Thymus (tissue), 11 donors: Measurements from ENCODE around the gene SEM1. TPM values are rescaled to one million over a fixed set of nuclear protein-coding genes. Genes with fewer than 3 reads are reported as not detected.
"Not testable (repeated sequence)": the region's sequence is repeated elsewhere in the genome, so short reads cannot be mapped to it uniquely, and the experiment has no call there.

Experiments used
- DNase-seq, 9 donors: peaks; one replicate each; pipeline ENCODE4 v3.0.0-alpha.2; 2013; ENCODE audit warnings: low spot score in 9 of 9, low read depth in 6 of 9, missing footprints in 1 of 9
- H3K27ac ChIP-seq, 2 donors: one replicate each; pipeline ENCODE4 v1.5.1; 2013; ENCODE audit warnings: control low read depth in 1 of 2, low read depth in 1 of 2, low read length in 1 of 2, mild to moderate bottlenecking in 1 of 2, moderate library complexity in 1 of 2
- H3K27me3 ChIP-seq, 2 donors: one replicate each; pipeline ENCODE4 v1.5.1; 2013; ENCODE audit warnings: low read length in 1 of 2; ENCODE audit not compliant: control insufficient read depth in 2 of 2, insufficient read depth in 1 of 2
- H3K36me3 ChIP-seq, 2 donors: one replicate each; pipeline ENCODE4 v1.5.1; 2013; ENCODE audit warnings: low read length in 1 of 2, mild to moderate bottlenecking in 1 of 2, moderate library complexity in 1 of 2; ENCODE audit not compliant: control insufficient read depth in 2 of 2, insufficient read depth in 2 of 2
- H3K4me1 ChIP-seq, 2 donors: one replicate each; pipeline ENCODE4 v1.5.1; 2013; ENCODE audit warnings: low read length in 2 of 2; ENCODE audit not compliant: control insufficient read depth in 2 of 2, insufficient read depth in 2 of 2
- H3K4me3 ChIP-seq, 2 donors: one replicate each; pipeline ENCODE4 v1.5.1; 2013; ENCODE audit warnings: low read length in 2 of 2, control low read depth in 1 of 2, mild to moderate bottlenecking in 1 of 2
- H3K9me3 ChIP-seq, 2 donors: one replicate each; pipeline ENCODE4 v1.5.1; 2013; ENCODE audit warnings: low read length in 1 of 2, mild to moderate bottlenecking in 1 of 2; ENCODE audit not compliant: control insufficient read depth in 2 of 2, insufficient read depth in 1 of 2
- WGBS: extraction: QIAGEN DNeasy Blood & Tissue Kit; methylation state at CpG from one replicate; pipeline ENCODE4 v1.1.7; 2013; 5-methylcytosine and 5-hydroxymethylcytosine counted together
- polyA plus RNA-seq: library from polyadenylated mRNA; stranded (reverse); fragments of 200-250 nt; gene quantifications from one replicate; pipeline ENCODE4 v1.2.3, GENCODE V29; 2013
- total RNA-seq: library from RNA; stranded (reverse); fragments of 120-200 nt; gene quantifications from one replicate; pipeline ENCODE4 v1.2.4, GENCODE V29; 2013
- donor health status: healthy.

Gene SEM1
- total and polyA plus RNA-seq, 2 donors, result 116 to 126 TPM

DNA sequence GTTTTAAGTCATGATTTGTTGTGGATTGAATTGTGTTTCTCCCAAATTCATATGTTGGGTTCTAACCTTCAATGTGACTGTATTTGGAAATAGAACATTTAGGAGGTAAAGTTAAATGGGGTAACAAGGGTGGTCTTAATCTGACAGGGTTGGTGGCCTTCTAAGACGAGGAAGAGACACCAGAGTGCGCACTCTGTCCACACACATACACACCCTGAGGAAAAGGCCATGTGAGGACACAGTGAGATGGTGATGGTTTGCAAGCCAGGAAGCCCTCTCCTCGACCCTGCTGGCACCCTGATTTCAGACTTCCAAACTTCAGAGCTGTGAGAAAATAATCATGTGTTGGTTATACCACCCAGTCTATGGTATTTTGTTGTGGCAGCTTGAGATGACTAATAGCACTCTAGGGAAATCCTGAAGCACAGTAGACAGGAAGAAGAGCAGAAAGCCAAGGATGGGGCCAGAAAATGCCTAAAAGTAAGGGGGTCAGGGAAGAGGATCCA is 28.0 kb upstream of the SEM1 start:
- Histone ChIP-seq H3K4me1 (no peaks in the 10 kb centered on the region), H3K9me3 (no peaks in the 10 kb centered on the region), H3K27me3 (peaks cover 0 to 9% of the 10 kb centered on the region in 2 donors), H3K36me3 (no peaks in the 10 kb centered on the region), H3K27ac (no peak overlapping the region), H3K4me3 (no peak overlapping the region)
- DNase-seq, result no peak
- WGBS, result 71% methylated on average over 3 of the region's 3 CpGs

GRCh38 chr7:96734343-96734742 is 24.7 kb upstream of the SEM1 start:
- Histone ChIP-seq H3K4me3 (no peak overlapping the region), H3K27ac (no peak overlapping the region), H3K4me1 (no peaks in the 10 kb centered on the region), H3K9me3 (no peaks in the 10 kb centered on the region), H3K27me3 (peaks cover 0 to 3% of the 10 kb centered on the region in 2 donors), H3K36me3 (no peaks in the 10 kb centered on the region)
- no peak for DNase-seq
- WGBS, result 89% methylated on average over 2 of the region's 2 CpGs

DNA sequence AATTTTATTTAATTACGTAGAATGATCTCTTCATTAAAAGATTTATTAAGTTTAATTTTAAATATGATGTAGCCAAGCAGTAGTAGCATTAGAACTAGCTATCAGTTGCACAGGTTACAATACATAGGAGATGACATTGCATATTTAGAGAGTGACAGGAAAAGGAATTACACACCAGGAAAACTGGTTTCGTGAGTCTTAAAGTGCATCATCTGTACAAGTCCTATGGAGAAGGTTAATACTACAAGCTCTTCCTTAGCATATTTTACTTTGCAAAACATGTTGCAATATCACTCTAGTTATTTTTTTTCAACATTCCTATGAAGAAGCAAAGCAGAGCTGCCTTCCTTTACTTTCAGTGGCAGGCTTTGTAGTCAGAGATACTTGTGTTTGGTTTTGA is 20.2 kb upstream of the SEM1 start:
- H3K4me1 ChIP-seq, result no peaks in the 10 kb centered on the region
- H3K4me3 ChIP-seq, result no peak overlapping the region
- no peak overlapping the region for H3K27ac ChIP-seq
- no peak for DNase-seq
- 85% methylated on average over 2 of the region's 2 CpGs for WGBS
- no peaks in the 10 kb centered on the region for H3K27me3 ChIP-seq
- no peaks in the 10 kb centered on the region for H3K9me3 ChIP-seq
- no peaks in the 10 kb centered on the region for H3K36me3 ChIP-seq

DNA sequence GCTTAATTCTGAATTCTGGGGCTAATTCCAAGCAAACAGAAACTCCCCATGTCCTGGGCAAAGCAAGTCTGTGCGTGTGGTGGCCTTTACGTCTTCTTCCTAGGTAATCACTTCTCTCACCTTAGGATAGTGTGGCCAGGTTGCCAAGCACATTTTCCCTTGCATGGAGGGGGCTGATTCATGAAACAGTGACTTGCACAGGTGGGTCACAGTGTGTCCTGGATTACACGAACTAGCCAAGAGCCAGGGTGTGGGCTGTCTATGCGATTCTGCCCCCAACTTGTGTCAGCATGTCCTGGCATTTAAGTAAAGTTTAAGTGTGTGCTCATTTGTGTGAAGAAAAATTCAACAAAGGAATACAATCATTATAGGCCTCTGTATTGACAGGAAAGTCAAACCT is 18.5 kb upstream of the SEM1 start:
- Histone ChIP-seq H3K4me1 (no peaks in the 10 kb centered on the region), H3K9me3 (no peaks in the 10 kb centered on the region), H3K36me3 (no peaks in the 10 kb centered on the region), H3K4me3 (no peak overlapping the region), H3K27me3 (no peaks in the 10 kb centered on the region), H3K27ac (no peak overlapping the region)
- 94% methylated on average over 4 of the region's 4 CpGs for WGBS
- DNase-seq, result no peak

- Histone ChIP-seq H3K27me3 (no peaks in the 10 kb centered on the region), H3K36me3 (no peaks in the 10 kb centered on the region), H3K9me3 (no peaks in the 10 kb centered on the region), H3K4me1 (no peaks in the 10 kb centered on the region), H3K27ac (no peak overlapping the region), H3K4me3 (no peak overlapping the region)
- no peak for DNase-seq
- WGBS, result 94% methylated on average over 3 of the region's 3 CpGs
Measured at GRCh38 chr7:96727534-96728088, 18.0 kb upstream of the SEM1 start.

GRCh38 chr7:96723622-96724021 is 14.0 kb upstream of the SEM1 start:
- Histone ChIP-seq H3K4me3 (no peak overlapping the region), H3K36me3 (no peaks in the 10 kb centered on the region), H3K27ac (no peak overlapping the region), H3K9me3 (no peaks in the 10 kb centered on the region), H3K4me1 (no peaks in the 10 kb centered on the region), H3K27me3 (no peaks in the 10 kb centered on the region)
- WGBS, result 54% methylated on average over 4 of the region's 4 CpGs
- DNase-seq, result no peak

DNA sequence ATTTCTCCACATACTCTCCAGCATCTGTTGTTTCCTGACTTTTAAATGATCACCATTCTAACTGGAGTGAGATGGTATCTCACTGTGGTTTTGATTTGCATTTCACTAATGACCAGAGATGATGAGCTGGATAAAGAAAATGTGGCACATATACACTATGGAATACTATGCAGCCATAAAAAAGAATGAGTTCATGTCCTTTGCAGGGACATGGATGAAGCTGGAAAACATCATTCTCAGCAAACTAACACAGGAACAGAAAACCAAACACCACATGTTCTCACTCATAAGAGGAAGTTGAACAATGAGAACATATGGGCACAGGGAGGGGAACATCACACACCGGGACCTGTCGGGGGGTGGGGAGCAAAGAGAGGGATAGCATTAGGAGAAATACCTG is 13.3 kb upstream of the SEM1 start:
- H3K36me3 ChIP-seq, H3K27me3 ChIP-seq, H3K27ac ChIP-seq, H3K4me3 ChIP-seq, H3K4me1 ChIP-seq, DNase-seq, H3K9me3 ChIP-seq: not testable (repeated sequence)
- 81% methylated on average over 2 of the region's 2 CpGs for WGBS

DNA sequence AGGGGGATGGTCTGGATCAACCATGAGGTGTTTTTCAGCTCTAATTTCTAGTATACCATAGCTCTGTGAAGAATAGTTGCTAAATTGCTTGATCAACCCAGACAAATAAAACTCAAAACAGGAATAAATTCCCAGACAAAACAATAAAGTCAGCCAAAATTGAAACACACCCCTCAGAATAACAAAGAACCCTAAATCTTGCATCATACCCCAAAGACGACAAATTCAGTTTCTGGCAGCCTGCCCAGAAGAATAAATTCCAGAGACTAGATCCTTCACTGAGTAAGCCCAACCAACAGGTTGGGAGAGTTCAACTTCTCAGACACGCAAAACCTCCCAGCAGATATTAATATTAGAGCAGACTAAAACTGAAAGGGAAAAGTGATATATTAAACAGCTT is 11.2 kb upstream of the SEM1 start:
- no peak overlapping the region for H3K4me3 ChIP-seq
- H3K36me3 ChIP-seq, result no peaks in the 10 kb centered on the region
- no peaks in the 10 kb centered on the region for H3K4me1 ChIP-seq
- DNase-seq, result no peak
- WGBS, result 86% methylated on average over 2 of the region's 2 CpGs
- H3K27me3 ChIP-seq, result no peaks in the 10 kb centered on the region
- no peaks in the 10 kb centered on the region for H3K9me3 ChIP-seq
- no peak overlapping the region for H3K27ac ChIP-seq

DNA sequence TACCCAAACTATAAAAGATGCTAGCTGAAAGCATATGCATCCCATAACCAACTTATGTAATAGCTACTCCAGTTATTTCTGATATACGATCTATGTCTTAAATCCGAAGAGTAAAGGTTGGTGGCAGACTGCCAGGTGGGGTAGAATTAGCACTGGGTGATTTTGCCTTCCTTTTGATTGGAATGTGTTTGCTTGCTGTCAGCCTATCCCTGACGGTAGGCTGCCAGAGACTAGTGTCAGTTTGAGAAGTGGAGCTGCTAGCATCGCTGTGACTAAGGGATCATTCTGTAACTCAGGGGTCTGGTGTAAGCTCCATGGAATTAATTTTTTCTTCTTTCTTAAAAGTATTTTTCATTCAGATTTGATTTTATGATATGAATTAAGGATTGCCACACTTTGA is 9.5 kb upstream of the SEM1 start:
- DNase-seq, result no peak
- H3K9me3 ChIP-seq, result no peaks in the 10 kb centered on the region
- no peak overlapping the region for H3K4me3 ChIP-seq
- H3K27ac ChIP-seq, result no peak overlapping the region
- no peaks in the 10 kb centered on the region for H3K36me3 ChIP-seq
- H3K27me3 ChIP-seq, result no peaks in the 10 kb centered on the region
- H3K4me1 ChIP-seq, result no peaks in the 10 kb centered on the region
- 58% methylated on average over 4 of the region's 4 CpGs for WGBS
